GM18909 (cell line): ENCODE measurements around the gene STX16.

ENCODE experiments used
- ATAC-seq: cut with Tn5 transposase; IDR thresholded peaks from one replicate; pipeline ENCODE4 v1.9.1; 2021; ENCODE audit warnings: mild to moderate bottlenecking; ENCODE audit not compliant: unreplicated experiment, poor library complexity

Gene STX16

GRCh38 chr20:58651946-58652605 lies 993 bp downstream of the STX16 start:
- ATAC-seq = peak; percentile 56

- peak; percentile 9 for ATAC-seq
Measured at GRCh38 chr20:58652606-58653294, 1.7 kb downstream of the STX16 start.

- no peak for ATAC-seq
Measured at GRCh38 chr20:58654337-58654736, 3.3 kb downstream of the STX16 start.

GRCh38 chr20:58655328-58656107 lies 4.4 kb downstream of the STX16 start:
- no peak for ATAC-seq

- ATAC-seq = no peak
Measured at GRCh38 chr20:58656831-58657230, 5.7 kb downstream of the STX16 start.

- ATAC-seq = no peak
Measured at GRCh38 chr20:58657262-58657661, 6.2 kb downstream of the STX16 start.

GRCh38 chr20:58657986-58658385 lies 6.9 kb downstream of the STX16 start:
- no peak for ATAC-seq

GRCh38 chr20:58658760-58659159 lies 7.7 kb downstream of the STX16 start:
- no peak for ATAC-seq

- no peak for ATAC-seq
Measured at GRCh38 chr20:58659841-58660240, 8.8 kb downstream of the STX16 start.

- no peak for ATAC-seq
Measured at GRCh38 chr20:58660855-58661597, 9.9 kb downstream of the STX16 start.

GRCh38 chr20:58661598-58662473 lies 10.8 kb downstream of the STX16 start:
- ATAC-seq = no peak

- no peak for ATAC-seq
Measured at GRCh38 chr20:58664331-58664730, 13.2 kb downstream of the STX16 start.

GRCh38 chr20:58664883-58665282 lies 13.8 kb downstream of the STX16 start:
- ATAC-seq = no peak

- no peak for ATAC-seq
Measured at GRCh38 chr20:58665606-58666005, 14.5 kb downstream of the STX16 start.

GRCh38 chr20:58666702-58667101 lies 15.6 kb downstream of the STX16 start:
- no peak for ATAC-seq

- ATAC-seq = no peak
Measured at GRCh38 chr20:58667975-58668374, 16.9 kb downstream of the STX16 start.

- ATAC-seq = no peak
Measured at GRCh38 chr20:58668901-58669286, 17.8 kb downstream of the STX16 start.

- no peak for ATAC-seq
Measured at GRCh38 chr20:58669287-58670006, 18.4 kb downstream of the STX16 start.

GRCh38 chr20:58670102-58670501 lies 19.0 kb downstream of the STX16 start:
- no peak for ATAC-seq
